Measurements from ENCODE around the gene C8G. TPM values are rescaled to one million over a fixed set of nuclear protein-coding genes. Genes with fewer than 3 reads are reported as not detected.

Gene C8G
- total and polyA plus RNA-seq, 2 of the 4 experiments (the other 2 are of a cell fraction) = 0.80 TPM; not detected in 1

GRCh38 chr9:136947955-136948510 is 3.0 kb downstream of the C8G start:
- H3K27me3 ChIP-seq (ENCODE audit: control insufficient read depth, insufficient read depth, low read length) = no peaks in the 10 kb centered on the region; the same call in 1 of the 2 replicates
- no peak overlapping the region for H3K23ac ChIP-seq (ENCODE audit: low read depth, low read length)
- peaks cover 4% of the 10 kb centered on the region for H3K4me1 ChIP-seq (ENCODE audit: control insufficient read depth, insufficient read depth, low read length)
- no peak overlapping the region for H3K18ac ChIP-seq (ENCODE audit: low read depth, low read length)
- no peak overlapping the region for H3K27ac ChIP-seq (ENCODE audit: insufficient read depth, low read length)
- no peak overlapping the region for H2BK5ac ChIP-seq (ENCODE audit: low read depth, low read length, poor library complexity, severe bottlenecking)
- no peak overlapping the region for H3K9ac ChIP-seq (ENCODE audit: low read depth, low read length)
- dilution Hi-C loops (cut with HindIII; ENCODE audit: low sequenced_read_pairs, unreplicated experiment) = no loop called here
- POLR2A ChIA-PET (ENCODE audit: unreplicated experiment) = interaction anchor here (0.6 kb wide), 1 partner anchor 103 kb away, joined by 3 read pairs; no protein-coding TSS in a partner anchor
- H2AFZ ChIP-seq (replicated peaks; ENCODE audit: low read length, poor library complexity) = peak overlapping the region; percentile 76
- no peak overlapping the region for H4K8ac ChIP-seq (ENCODE audit: low read depth in 2 of 2, low read length in 2 of 2)
- intact Hi-C loops (cut with micrococcal nuclease) = loop anchor here (1.0 kb wide), 1 partner anchor 87 kb away; no protein-coding TSS in a partner anchor
- TF ChIP-seq POLR2A (IDR thresholded peaks at IDR 0.05; ENCODE audit: low read depth, low read length) (no peak), NFE2L2 (IDR thresholded peaks at IDR 0.05; ENCODE audit: low read depth, low read length) (no peak), USF2 (IDR thresholded peaks at IDR 0.05; ENCODE audit: low read depth, low read length) (no peak), RAD21 (IDR thresholded peaks at IDR 0.05; ENCODE audit: low read length) (peak; percentile 53), RCOR1 (IDR thresholded peaks at IDR 0.05; ENCODE audit: insufficient replicate concordance, low read length) (no peak), CEBPB (IDR thresholded peaks at IDR 0.05; ENCODE audit: low read depth, low read length) (no peak), MAZ (IDR thresholded peaks at IDR 0.05; ENCODE audit: borderline replicate concordance, low read depth, low read length) (no peak), FOS (IDR thresholded peaks at IDR 0.05; ENCODE audit: low read depth, low read length) (no peak), BHLHE40 (IDR thresholded peaks at IDR 0.05; ENCODE audit: low read depth, low read length) (no peak), SMC3 (IDR thresholded peaks at IDR 0.05; ENCODE audit: low read depth, low read length) (peak; percentile 41)
- TF ChIP-seq, protein P1, sequence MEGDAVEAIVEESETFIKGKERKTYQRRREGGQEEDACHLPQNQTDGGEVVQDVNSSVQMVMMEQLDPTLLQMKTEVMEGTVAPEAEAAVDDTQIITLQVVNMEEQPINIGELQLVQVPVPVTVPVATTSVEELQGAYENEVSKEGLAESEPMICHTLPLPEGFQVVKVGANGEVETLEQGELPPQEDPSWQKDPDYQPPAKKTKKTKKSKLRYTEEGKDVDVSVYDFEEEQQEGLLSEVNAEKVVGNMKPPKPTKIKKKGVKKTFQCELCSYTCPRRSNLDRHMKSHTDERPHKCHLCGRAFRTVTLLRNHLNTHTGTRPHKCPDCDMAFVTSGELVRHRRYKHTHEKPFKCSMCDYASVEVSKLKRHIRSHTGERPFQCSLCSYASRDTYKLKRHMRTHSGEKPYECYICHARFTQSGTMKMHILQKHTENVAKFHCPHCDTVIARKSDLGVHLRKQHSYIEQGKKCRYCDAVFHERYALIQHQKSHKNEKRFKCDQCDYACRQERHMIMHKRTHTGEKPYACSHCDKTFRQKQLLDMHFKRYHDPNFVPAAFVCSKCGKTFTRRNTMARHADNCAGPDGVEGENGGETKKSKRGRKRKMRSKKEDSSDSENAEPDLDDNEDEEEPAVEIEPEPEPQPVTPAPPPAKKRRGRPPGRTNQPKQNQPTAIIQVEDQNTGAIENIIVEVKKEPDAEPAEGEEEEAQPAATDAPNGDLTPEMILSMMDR (conservative IDR thresholded peaks at IDR 0.05; ENCODE audit: low read depth, low read length) = peak; percentile 48
- TF ChIP-seq, protein P2, sequence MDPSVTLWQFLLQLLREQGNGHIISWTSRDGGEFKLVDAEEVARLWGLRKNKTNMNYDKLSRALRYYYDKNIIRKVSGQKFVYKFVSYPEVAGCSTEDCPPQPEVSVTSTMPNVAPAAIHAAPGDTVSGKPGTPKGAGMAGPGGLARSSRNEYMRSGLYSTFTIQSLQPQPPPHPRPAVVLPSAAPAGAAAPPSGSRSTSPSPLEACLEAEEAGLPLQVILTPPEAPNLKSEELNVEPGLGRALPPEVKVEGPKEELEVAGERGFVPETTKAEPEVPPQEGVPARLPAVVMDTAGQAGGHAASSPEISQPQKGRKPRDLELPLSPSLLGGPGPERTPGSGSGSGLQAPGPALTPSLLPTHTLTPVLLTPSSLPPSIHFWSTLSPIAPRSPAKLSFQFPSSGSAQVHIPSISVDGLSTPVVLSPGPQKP (IDR thresholded peaks at IDR 0.05; ENCODE audit: borderline replicate concordance, low read depth, low read length) = no peak
- DNase-seq (peak; percentile 4), ATAC-seq (ENCODE audit: low read depth) (no peak)
- no peak overlapping the region for H2BK120ac ChIP-seq (ENCODE audit: low read depth, low read length)
- H3K4me2 ChIP-seq (ENCODE audit: low read depth, low read length) = no peak overlapping the region
- 75% methylated on average over 2 of the region's 15 CpGs; no CpG with 5 or more reads in 1 of the 2 experiments for WGBS, 2 experiments (ENCODE audit: extremely low coverage in 2 of 2, insufficient read length in 1 of 2)
- H4K91ac ChIP-seq (ENCODE audit: insufficient read depth, low read depth, low read length) = no peak overlapping the region
- H3K79me1 ChIP-seq (ENCODE audit: low read depth in 1 of 2, low read length in 2 of 2) = peaks cover 0 to 15% of the 10 kb centered on the region in 2 experiments; a peak in 3 of 4 replicates
- in situ Hi-C loops (cut with MboI; ENCODE audit: low sequenced_read_pairs) = no loop called here
- H2BK20ac ChIP-seq (ENCODE audit: low read depth, low read length) = no peak overlapping the region
- H2AK9ac ChIP-seq (replicated peaks; ENCODE audit: low read depth, low read length, poor library complexity) = peak overlapping the region; percentile 78
- peaks cover 10% of the 10 kb centered on the region for H4K20me1 ChIP-seq (ENCODE audit: insufficient read depth, low read length)
- no peak overlapping the region for H3K56ac ChIP-seq (ENCODE audit: extremely low read depth, insufficient read depth, low read length)
- no peak overlapping the region for H3K4me3 ChIP-seq (ENCODE audit: insufficient read depth, low read depth, low read length)
- H3K14ac ChIP-seq (replicated peaks; ENCODE audit: low read depth, low read length) = no peak overlapping the region
- peaks cover 4% of the 10 kb centered on the region for H3K9me1 ChIP-seq (ENCODE audit: insufficient read depth, low read length)
- H3K4ac ChIP-seq (ENCODE audit: low read depth, low read length) = no peak overlapping the region
- no peaks in the 10 kb centered on the region; the same call in 1 of the 2 replicates for H3K36me3 ChIP-seq (ENCODE audit: control insufficient read depth, insufficient read depth, low read length)
- H4K5ac ChIP-seq (ENCODE audit: low read depth, low read length) = no peak overlapping the region
- no peaks in the 10 kb centered on the region for H3K9me3 ChIP-seq (ENCODE audit: control insufficient read depth, insufficient read depth, low read length)
- BruUV-seq (replicated peaks) = no TSS peak
- peak overlapping the region; percentile 35; the same call in 1 of the 2 replicates for H2AK5ac ChIP-seq (ENCODE audit: low read depth, low read length)
- CTCF ChIA-PET = interaction anchor here (0.6 to 2.0 kb wide), 10 partner anchors 10 to 99 kb away, joined by 3 to 27 read pairs (median 4); no protein-coding TSS in a partner anchor
- no peak overlapping the region for H2BK15ac ChIP-seq (ENCODE audit: low read depth, low read length)

All from IMR-90 (cell line).